SJCRH30 (cell line): ENCODE results near the gene COL6A2. TPM values are rescaled to one million over a fixed set of nuclear protein-coding genes. Genes with fewer than 3 reads are reported as not detected.
"Not testable (repeated sequence)": the region's sequence is repeated elsewhere in the genome, so short reads cannot be mapped to it uniquely, and the experiment has no call there.

Source experiments
- DNase-seq, 2 experiments: peaks; one replicate each; pipeline ENCODE4 v3.0.0-alpha.2; 2015 to 2020
- H3K27ac ChIP-seq: fragments of 250-450 bp; sonication (Bioruptor Pico); 2 replicates; pipeline ENCODE4 v1.5.1; 2020; ENCODE audit warnings: mild to moderate bottlenecking, moderate library complexity
- H3K27me3 ChIP-seq: fragments of 250-450 bp; sonication (Bioruptor Pico); 2 replicates; pipeline ENCODE4 v1.5.1; 2020; ENCODE audit warnings: mild to moderate bottlenecking, moderate library complexity
- H3K36me3 ChIP-seq: fragments of 250-450 bp; sonication (Bioruptor Pico); 2 replicates; pipeline ENCODE4 v1.5.1; 2020; ENCODE audit warnings: mild to moderate bottlenecking, moderate library complexity
- H3K4me1 ChIP-seq: fragments of 250-450 bp; sonication (Bioruptor Pico); 2 replicates; pipeline ENCODE4 v1.5.1; 2020; ENCODE audit warnings: mild to moderate bottlenecking, moderate library complexity
- H3K4me3 ChIP-seq: fragments of 250-450 bp; sonication (Bioruptor Pico); 2 replicates; pipeline ENCODE4 v1.5.1; 2020; ENCODE audit warnings: mild to moderate bottlenecking, moderate library complexity
- H3K9me3 ChIP-seq: fragments of 250-450 bp; sonication (Bioruptor Pico); replicated peaks from 2 replicates; pipeline ENCODE4 v1.5.1; 2020; ENCODE audit warnings: mild to moderate bottlenecking, moderate library complexity
- total RNA-seq: library from RNA; depleted of rRNA; stranded (reverse); fragments of >200 nt; shearing (Covaris generic); gene quantifications from 2 replicates; pipeline ENCODE4 v1.2.3, GENCODE V29; 2014

Gene COL6A2
- total RNA-seq, 1 experiment from 2014 or later: 1.1 TPM

DNA sequence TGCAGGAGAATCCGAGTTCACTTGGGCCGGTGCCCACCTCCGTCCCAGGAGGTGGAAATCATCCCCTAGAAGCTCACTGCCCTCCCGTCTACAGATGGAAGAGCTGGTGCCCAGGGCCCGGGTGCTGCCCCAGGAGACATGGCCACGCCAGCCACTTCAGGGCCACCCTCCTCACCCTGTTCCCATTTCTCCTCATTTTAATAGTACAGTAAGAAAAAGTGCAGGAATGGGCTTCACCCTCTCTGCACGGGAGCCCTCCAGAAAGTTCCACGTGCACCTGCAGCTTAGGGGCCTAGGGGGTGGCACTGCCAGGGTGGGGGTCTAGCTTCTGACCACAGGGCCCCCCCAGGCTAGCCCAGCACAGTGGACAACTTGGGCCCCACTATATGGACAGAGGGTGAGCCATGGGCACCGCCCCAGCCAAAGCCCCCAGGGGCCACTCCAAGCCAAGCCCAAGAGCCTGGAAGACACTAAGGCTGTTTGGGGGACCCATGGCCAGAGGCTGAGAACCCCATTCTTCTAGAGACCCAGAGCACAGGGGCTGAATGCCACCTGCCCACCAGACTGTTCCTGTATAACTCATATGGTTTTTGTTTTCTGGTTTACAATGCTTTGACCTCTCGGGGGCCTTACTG, 60.9 kb downstream of the COL6A2 start:
- no peaks in the 10 kb centered on the region for H3K36me3 ChIP-seq
- H3K27me3 ChIP-seq: no peaks in the 10 kb centered on the region
- no peaks in the 10 kb centered on the region for H3K9me3 ChIP-seq
- H3K4me1 ChIP-seq: no peaks in the 10 kb centered on the region; the same call in 1 of the 2 replicates
- H3K4me3 ChIP-seq: no peak overlapping the region
- DNase-seq: no peak
- H3K27ac ChIP-seq: no peak overlapping the region

DNA sequence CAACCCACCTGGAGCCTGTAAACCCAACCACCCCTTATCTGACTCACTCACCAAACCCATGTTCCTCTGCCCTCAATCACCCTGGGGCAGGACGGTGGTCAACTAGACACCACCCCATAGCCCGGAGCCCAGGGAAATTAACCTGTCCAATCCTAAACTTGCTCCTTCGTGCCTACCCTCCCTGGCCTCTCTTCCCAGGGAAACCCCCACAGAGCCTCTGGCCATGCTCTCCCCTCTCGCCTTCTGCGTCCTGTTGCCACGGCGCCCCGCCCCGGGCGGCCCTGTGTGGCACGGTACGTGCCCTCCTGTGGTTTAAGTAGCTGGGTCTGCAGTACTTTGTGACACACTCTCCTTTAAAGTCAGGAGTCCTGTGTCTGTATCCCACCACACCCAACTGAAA, 61.5 kb downstream of the COL6A2 start:
- no peak for DNase-seq
- H3K36me3 ChIP-seq: peaks cover 3% of the 10 kb centered on the region; the same call in 1 of the 2 replicates
- H3K27me3 ChIP-seq: no peaks in the 10 kb centered on the region
- H3K4me1 ChIP-seq: no peaks in the 10 kb centered on the region
- H3K9me3 ChIP-seq: no peaks in the 10 kb centered on the region
- no peak overlapping the region for H3K27ac ChIP-seq
- no peak overlapping the region for H3K4me3 ChIP-seq

DNA sequence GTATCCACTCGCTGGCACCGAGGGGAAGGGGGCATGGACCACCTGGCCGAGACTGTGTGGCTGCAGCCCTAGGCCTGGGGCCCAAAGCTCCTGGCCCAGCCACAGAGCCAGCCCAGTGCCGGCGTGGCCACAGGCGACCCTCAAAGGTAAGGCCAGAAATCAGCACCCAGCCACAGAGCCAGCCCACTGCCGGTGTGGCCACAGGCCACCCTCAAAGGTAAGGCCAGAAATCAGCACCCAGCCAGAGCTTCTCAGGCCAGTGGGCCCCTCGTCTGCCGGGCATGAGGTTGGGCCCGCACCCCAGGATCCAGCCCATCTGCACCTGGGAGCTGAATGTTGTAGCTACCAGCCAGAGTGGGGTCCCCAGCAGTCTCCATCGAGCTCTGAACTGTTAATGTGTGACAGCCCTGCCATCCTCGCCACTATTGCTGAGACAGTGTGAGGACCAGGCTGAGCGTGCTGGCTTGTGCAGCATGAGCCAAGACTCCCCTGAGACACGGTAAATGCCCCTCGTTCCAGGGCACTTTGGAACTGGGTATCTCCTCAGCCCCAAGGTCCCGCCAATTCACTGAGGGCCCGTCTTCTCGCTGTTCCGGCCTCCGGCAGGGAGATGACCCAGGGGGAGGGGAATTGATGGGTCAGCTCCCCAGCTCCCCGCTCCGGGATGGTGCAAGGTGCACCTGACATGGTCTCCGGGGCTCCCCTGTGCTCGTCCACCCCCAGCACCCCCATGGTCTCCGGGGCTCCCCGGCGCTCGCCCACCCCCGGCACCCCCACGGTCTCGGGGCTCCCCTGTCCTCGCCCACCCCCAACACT, 62.1 kb downstream of the COL6A2 start:
- no peak for DNase-seq
- Histone ChIP-seq H3K36me3 (peaks cover 3% of the 10 kb centered on the region; the same call in 1 of the 2 replicates), H3K27ac (no peak overlapping the region)

DNA sequence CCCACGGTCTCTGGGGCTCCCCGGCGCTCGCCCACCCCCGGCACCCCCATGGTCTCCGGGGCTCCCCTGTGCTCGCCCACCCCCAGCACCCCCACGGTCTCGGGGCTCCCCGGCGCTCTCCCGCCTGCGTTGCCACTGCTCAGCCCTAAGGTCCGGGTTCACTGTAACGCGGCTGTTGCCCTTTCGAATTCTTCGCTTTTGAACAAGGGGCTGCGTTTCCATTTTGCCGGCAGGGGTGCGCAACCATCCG, 62.7 kb downstream of the COL6A2 start:
- peaks cover 3% of the 10 kb centered on the region; the same call in 1 of the 2 replicates for H3K36me3 ChIP-seq
- no peak overlapping the region for H3K4me3 ChIP-seq
- no peaks in the 10 kb centered on the region for H3K4me1 ChIP-seq
- no peak overlapping the region for H3K27ac ChIP-seq
- no peak for DNase-seq
- no peaks in the 10 kb centered on the region for H3K27me3 ChIP-seq
- no peaks in the 10 kb centered on the region for H3K9me3 ChIP-seq

More for the DNA sequence above, 62.1 kb downstream of the COL6A2 start:
- H3K9me3 ChIP-seq: no peaks in the 10 kb centered on the region
- no peaks in the 10 kb centered on the region for H3K27me3 ChIP-seq
- no peaks in the 10 kb centered on the region for H3K4me1 ChIP-seq
- H3K4me3 ChIP-seq: no peak overlapping the region

DNA sequence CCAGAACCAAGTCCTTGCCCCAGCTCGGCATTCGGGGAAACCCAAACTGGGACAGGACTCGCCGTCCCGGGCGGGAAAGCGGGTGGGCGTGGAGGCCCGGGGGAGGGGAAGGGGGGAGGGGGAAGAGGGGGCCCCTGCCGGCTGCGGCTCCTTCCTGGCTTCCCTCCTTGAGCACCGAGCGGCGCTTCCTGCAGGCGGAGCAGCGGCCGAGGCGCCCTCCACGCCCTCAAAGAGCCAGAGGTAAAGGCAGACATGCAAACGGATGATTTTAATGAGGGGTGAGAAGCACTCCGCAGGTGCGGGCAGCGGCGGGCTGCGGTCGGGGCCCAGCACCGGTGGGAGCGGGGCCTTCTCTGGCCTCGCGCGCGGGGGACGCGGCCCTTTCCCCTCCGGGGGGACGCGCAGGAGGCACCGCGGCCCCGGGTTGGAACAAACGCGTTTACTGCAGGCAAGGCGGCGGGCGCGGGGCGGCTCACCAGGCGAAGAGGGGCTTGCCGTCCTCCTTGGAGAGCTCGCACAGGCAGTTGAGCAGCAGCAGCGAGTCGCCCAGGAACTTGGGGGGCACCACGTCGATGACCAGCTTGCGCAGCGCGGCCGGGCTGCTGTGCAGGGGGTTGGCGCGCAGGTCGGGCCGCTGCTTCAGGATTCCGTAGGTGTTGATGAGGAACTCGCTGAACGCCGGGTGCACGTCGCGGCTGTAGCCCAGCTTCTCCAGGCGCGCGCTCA, 63.2 kb downstream of the COL6A2 start:
- Histone ChIP-seq H3K4me1 (no peaks in the 10 kb centered on the region), H3K27me3 (no peaks in the 10 kb centered on the region), H3K9me3 (no peaks in the 10 kb centered on the region), H3K36me3 (peaks cover 3% of the 10 kb centered on the region; the same call in 1 of the 2 replicates), H3K4me3 (no peak overlapping the region), H3K27ac (no peak overlapping the region)
- no peak for DNase-seq

DNA sequence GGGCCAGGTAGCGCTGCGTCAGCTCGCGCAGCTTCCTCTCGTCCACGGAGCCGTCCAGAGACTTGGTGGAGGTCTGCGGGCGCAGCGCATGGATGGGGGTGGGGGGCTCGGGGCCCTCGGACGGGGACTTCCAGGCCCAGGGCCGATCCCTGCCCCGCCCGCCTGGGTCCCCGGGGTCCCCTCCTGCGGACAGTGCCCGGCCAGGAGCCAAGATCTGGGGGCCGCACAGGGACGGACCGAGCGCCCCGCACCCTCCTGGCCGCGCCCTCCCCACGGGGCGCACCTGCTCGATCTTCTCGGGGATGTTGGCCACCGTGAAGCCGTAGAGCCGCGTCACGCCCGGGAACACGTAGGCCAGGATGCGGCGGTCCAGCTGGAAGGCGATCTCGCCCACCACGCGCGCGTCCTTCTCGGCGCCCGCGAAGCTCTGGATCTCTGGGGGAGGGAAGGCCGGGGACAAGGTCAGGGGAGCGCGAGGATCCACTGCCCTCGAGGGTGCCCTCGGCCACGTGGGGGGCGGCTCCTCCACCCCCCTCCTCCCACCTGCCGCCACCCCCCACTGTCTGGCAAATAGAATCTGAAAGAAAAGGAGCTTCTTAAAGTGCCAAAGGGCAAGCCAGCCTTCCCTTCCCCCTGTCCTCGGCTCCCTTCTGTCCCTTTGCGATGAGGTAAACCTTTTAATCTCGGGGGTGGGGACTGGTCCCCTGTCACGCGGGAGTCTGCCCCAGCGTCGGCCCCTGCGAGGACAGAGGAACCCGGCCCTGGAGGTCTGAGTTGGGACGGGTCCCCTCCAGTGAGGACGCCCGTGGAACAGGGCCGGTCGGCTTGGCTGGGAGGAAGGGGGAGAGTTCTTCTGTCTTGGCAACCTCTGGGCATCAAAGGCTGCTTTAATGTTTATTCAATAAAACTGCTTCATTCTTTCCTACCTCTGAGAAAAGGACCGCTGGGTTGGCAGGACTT, 64.0 kb downstream of the COL6A2 start:
- Histone ChIP-seq H3K4me1 (no peaks in the 10 kb centered on the region), H3K9me3 (no peaks in the 10 kb centered on the region), H3K36me3 (peaks cover 3% of the 10 kb centered on the region; the same call in 1 of the 2 replicates), H3K4me3 (no peak overlapping the region), H3K27ac (no peak overlapping the region), H3K27me3 (no peaks in the 10 kb centered on the region)
- no peak for DNase-seq

DNA sequence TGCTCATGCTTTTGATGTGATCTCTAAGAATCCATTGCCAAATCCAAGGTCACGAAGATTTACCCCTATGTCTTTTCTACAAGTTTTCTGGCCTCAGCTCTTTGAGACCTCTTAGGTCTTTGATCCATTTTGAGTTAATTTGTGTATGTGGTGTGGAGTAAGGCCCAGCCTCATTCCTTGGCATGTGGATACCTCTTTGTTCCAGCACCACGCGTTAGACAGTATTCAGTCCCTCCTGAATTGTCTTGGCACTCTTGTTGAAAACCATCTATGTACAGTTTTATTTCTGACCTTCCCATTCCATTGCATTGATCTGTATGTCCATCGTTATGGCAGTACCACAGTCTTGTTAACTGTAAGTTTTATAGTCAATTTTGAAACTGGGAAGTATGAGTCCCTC, 65.5 kb downstream of the COL6A2 start:
- Histone ChIP-seq H3K27me3 (no peaks in the 10 kb centered on the region), H3K36me3 (peaks cover 3% of the 10 kb centered on the region; the same call in 1 of the 2 replicates), H3K4me3 (no peak overlapping the region), H3K9me3 (no peaks in the 10 kb centered on the region), H3K27ac (no peak overlapping the region), H3K4me1 (no peaks in the 10 kb centered on the region)
- DNase-seq: no peak

DNA sequence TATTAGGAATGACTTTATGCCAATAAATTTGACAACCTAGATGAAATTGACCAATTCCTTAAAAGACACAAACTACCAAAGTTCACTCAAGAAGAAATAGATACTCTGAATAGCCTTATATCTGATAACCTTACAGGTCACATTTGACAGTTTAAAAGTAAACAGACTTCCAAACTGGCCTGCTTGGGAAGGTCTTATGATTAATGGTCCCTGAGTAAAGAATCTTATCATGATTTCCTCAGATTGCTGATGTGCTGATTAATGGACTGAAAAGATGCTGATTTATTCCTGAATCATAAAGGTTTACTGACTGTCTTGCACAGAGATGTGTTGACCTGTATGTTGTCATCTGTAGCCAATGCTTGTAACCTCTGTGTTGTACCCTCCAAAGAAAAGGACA, 67.2 kb downstream of the COL6A2 start:
- no peak for DNase-seq
- H3K27me3 ChIP-seq: no peaks in the 10 kb centered on the region
- H3K4me1 ChIP-seq: no peaks in the 10 kb centered on the region
- H3K4me3 ChIP-seq: no peak overlapping the region
- no peaks in the 10 kb centered on the region for H3K9me3 ChIP-seq
- peaks cover 3% of the 10 kb centered on the region; the same call in 1 of the 2 replicates for H3K36me3 ChIP-seq
- H3K27ac ChIP-seq: no peak overlapping the region

DNA sequence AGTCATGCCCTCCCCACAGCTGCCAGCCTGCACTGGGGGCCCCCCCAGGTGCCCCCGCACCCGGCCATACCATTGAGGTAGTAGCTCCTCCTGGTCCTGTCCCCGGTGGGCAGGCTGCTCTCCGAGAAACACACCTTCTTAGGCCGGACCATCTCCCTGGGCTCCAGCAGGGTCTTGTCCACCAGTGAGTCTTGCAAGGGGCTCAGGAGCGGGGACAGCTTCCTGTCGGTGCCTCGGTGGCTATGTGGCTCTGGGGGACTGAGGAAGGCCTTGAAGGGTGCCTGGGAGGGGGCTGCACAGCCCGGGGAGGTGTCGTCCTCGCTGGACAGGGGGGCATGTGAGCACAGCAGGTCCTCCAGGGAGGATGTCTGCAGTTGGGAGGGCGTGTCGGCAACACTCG, 70.3 kb downstream of the COL6A2 start:
- no peaks in the 10 kb centered on the region for H3K4me1 ChIP-seq
- H3K36me3 ChIP-seq: peaks cover 3% of the 10 kb centered on the region; the same call in 1 of the 2 replicates
- H3K27ac ChIP-seq: no peak overlapping the region
- no peaks in the 10 kb centered on the region for H3K9me3 ChIP-seq
- no peak overlapping the region for H3K4me3 ChIP-seq
- H3K27me3 ChIP-seq: no peaks in the 10 kb centered on the region
- no peak for DNase-seq

DNA sequence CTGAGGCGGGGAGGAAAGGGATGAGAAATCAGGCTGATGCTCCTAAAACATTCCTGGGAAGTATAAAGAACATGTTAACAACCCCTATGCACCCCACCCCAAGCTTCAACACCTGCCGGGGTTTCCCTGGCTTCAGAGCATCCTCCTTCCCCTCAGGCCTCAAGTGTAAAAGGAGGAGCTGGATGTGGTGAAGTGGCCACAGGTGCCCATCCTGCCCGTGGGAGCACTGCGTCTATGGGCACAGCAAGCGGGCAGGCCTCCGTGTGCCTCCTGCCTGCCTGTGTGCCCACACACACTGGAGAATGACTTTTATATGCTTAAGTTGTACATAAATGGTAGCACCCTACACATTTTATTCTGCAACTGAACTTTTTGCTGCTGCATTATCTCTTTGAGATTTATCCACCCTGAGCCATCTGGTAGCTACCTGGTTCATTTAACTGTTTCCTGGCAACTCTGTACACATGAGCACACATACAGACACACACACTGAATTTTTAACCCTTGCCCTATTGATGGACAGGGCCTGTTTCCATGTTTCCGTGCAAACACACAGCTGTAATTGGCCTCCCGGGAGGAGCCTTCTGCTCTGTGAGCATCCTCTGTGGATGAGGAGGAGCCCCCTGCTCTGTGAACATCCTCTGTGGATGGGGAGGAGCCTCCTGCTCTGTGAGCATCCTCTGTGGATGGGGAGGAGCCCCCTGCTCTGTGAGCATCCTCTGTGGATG, 70.9 kb downstream of the COL6A2 start:
- peaks cover 3% of the 10 kb centered on the region; the same call in 1 of the 2 replicates for H3K36me3 ChIP-seq
- no peak for DNase-seq
- H3K4me3 ChIP-seq: no peak overlapping the region
- H3K9me3 ChIP-seq: no peaks in the 10 kb centered on the region
- H3K4me1 ChIP-seq: no peaks in the 10 kb centered on the region
- no peak overlapping the region for H3K27ac ChIP-seq
- H3K27me3 ChIP-seq: no peaks in the 10 kb centered on the region

DNA sequence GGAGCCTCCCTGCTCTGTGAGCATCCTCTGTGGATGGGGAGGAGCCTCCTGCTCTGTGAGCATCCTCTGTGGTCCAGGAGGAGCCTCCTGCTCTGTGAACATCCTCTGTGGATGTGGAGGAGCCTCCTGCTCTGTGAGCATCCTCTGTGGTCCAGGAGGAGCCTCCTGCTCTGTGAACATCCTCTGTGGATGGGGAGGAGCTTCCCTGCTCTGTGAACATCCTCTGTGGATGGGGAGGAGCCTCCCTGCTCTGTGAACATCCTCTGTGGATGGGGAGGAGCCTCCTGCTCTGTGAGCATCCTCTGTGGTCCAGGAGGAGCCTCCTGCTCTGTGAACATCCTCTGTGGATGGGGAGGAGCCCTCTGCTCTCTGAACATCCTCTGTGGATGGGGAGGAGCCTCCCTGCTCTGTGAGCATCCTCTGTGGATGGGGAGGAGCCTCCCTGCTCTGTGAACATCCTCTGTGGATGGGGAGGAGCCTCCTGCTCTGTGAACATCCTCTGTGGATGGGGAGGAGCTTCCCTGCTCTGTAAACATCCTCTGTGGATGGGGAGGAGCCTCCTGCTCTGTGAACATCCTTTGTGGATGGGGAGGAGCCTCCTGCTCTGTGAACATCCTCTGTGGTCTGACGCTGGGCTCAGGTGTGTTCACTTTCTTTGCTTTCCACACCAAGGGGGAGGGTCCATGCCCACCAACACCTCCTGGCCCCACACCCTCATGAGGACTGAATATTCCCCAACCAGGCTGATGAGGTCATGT, 72.7 kb downstream of the COL6A2 start:
- not testable (repeated sequence) for DNase-seq, H3K36me3 ChIP-seq, H3K27me3 ChIP-seq, H3K4me1 ChIP-seq, H3K9me3 ChIP-seq, H3K27ac ChIP-seq, H3K4me3 ChIP-seq

DNA sequence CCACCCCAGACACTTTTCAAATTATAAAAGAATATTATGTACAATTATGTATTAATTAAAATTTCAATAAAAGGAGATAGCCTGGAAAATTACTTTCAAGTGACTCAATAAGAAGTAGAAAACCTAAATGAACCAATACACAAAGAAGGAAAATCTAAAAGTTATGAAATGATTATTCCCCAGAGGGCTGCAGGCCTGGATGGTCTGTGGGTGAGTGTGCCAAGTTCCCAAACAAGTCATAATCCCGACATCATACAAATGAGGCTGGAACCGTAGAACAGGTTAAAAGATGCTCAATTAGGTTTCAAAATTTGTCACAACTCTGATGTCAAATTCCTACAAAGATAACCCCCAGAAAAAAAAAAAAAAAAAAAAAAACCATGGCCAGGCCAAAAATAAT, 73.7 kb downstream of the COL6A2 start:
- Histone ChIP-seq H3K4me1 (no peaks in the 10 kb centered on the region), H3K4me3 (no peak overlapping the region), H3K9me3 (peaks cover 4% of the 10 kb centered on the region; the same call in 1 of the 2 replicates), H3K27me3 (no peaks in the 10 kb centered on the region), H3K36me3 (no peaks in the 10 kb centered on the region), H3K27ac (no peak overlapping the region)
- DNase-seq: no peak
